Muscle of leg (tissue), 11 donors: ENCODE data around the gene RPRD1A. TPM values are rescaled to one million over a fixed set of nuclear protein-coding genes. Genes with fewer than 3 reads are reported as not detected.
"Not testable (repeated sequence)": the region's sequence is repeated elsewhere in the genome, so short reads cannot be mapped to it uniquely, and the experiment has no call there.

Source experiments
- DNase-seq: peaks from one replicate; pipeline ENCODE4 v3.0.0; 2013
- H3K27ac ChIP-seq: one replicate; pipeline ENCODE4 v1.5.1; 2013; ENCODE audit warnings: mild to moderate bottlenecking, low read length, control low read depth
- H3K27me3 ChIP-seq: one replicate; pipeline ENCODE4 v1.6.1; 2013; ENCODE audit warnings: low read length; ENCODE audit not compliant: control insufficient read depth, insufficient read depth
- H3K36me3 ChIP-seq: one replicate; pipeline ENCODE4 v1.6.1; 2013; ENCODE audit warnings: low read length; ENCODE audit not compliant: control insufficient read depth, insufficient read depth
- H3K4me1 ChIP-seq: one replicate; pipeline ENCODE4 v1.6.1; 2013; ENCODE audit warnings: low read length; ENCODE audit not compliant: control insufficient read depth, insufficient read depth
- H3K4me3 ChIP-seq: one replicate; pipeline ENCODE4 v1.5.1; 2013; ENCODE audit warnings: low read length, control low read depth
- H3K9me3 ChIP-seq: replicated peaks from 2 replicates; pipeline ENCODE4 v1.6.1; 2013; ENCODE audit warnings: low read depth, low read length; ENCODE audit not compliant: control insufficient read depth
- WGBS: methylation state at CpG from one replicate; pipeline ENCODE4 v1.1.5; 2013; ENCODE audit warnings: missing lambda C conversion rate; ENCODE audit not compliant: insufficient coverage; 5-methylcytosine and 5-hydroxymethylcytosine counted together
- polyA plus RNA-seq, 8 donors: library from polyadenylated mRNA; unstranded; fragments of 120-200 nt; gene quantifications; one replicate each; pipeline versions ENCODE4 v1.2.1 to v1.2.3, GENCODE V29; 2013; ENCODE audit warnings: inconsistent platforms in 1 of 8, low replicate concordance in 1 of 8; ENCODE audit not compliant: insufficient read length in 8 of 8, insufficient read depth in 1 of 8
- total RNA-seq: library from RNA; stranded (reverse); fragments of 120-200 nt; gene quantifications from one replicate; pipeline ENCODE4 v1.2.4, GENCODE V29; 2013

The RPRD1A gene
- total and polyA plus RNA-seq, 9 donors: 31.2 to 43.6 (median 37.8) TPM

GRCh38 chr18:36083729-36084128 is 16.4 kb upstream of the RPRD1A start:
- Histone ChIP-seq H3K27ac (no peak overlapping the region), H3K9me3 (peaks cover 7% of the 10 kb centered on the region), H3K36me3 (no peaks in the 10 kb centered on the region), H3K4me1 (no peaks in the 10 kb centered on the region), H3K4me3 (no peak overlapping the region), H3K27me3 (no peaks in the 10 kb centered on the region)
- DNase-seq: no peak
- 40% methylated on average over 1 of the region's 2 CpGs for WGBS

- H3K9me3 ChIP-seq, H3K27me3 ChIP-seq, H3K4me1 ChIP-seq, H3K27ac ChIP-seq, H3K4me3 ChIP-seq, DNase-seq, H3K36me3 ChIP-seq: not testable (repeated sequence)
- WGBS: no CpG with 5 or more reads among the region's 2 CpGs
These were observed 13.8 kb upstream of the RPRD1A start for GRCh38 chr18:36081118-36081517.

GRCh38 chr18:36078751-36079529 is 11.6 kb upstream of the RPRD1A start:
- Histone ChIP-seq H3K4me1 (no peaks in the 10 kb centered on the region), H3K27me3 (peaks cover 8% of the 10 kb centered on the region), H3K36me3 (no peaks in the 10 kb centered on the region), H3K4me3 (no peak overlapping the region), H3K9me3 (peaks cover 7% of the 10 kb centered on the region), H3K27ac (no peak overlapping the region)
- no peak for DNase-seq
- 94% methylated on average over 3 of the region's 6 CpGs for WGBS

GRCh38 chr18:36077764-36078163 is 10.4 kb upstream of the RPRD1A start:
- not testable (repeated sequence) for DNase-seq, H3K4me3 ChIP-seq, H3K36me3 ChIP-seq, H3K4me1 ChIP-seq, H3K27ac ChIP-seq, H3K27me3 ChIP-seq, H3K9me3 ChIP-seq
- WGBS: 97% methylated on average over 13 of the region's 27 CpGs

GRCh38 chr18:36075862-36076587 is 8.7 kb upstream of the RPRD1A start:
- H3K27me3 ChIP-seq: peaks cover 8% of the 10 kb centered on the region
- DNase-seq: no peak
- H3K9me3 ChIP-seq: peaks cover 5% of the 10 kb centered on the region
- no peak overlapping the region for H3K4me3 ChIP-seq
- H3K4me1 ChIP-seq: no peaks in the 10 kb centered on the region
- H3K27ac ChIP-seq: no peak overlapping the region
- H3K36me3 ChIP-seq: no peaks in the 10 kb centered on the region
- WGBS: 81% methylated on average over 2 of the region's 6 CpGs

GRCh38 chr18:36074435-36074834 is 7.1 kb upstream of the RPRD1A start:
- H3K9me3 ChIP-seq: peaks cover 2% of the 10 kb centered on the region
- H3K4me1 ChIP-seq: no peaks in the 10 kb centered on the region
- no peaks in the 10 kb centered on the region for H3K36me3 ChIP-seq
- no peak for DNase-seq
- H3K27me3 ChIP-seq: peaks cover 8% of the 10 kb centered on the region
- H3K27ac ChIP-seq: no peak overlapping the region
- 87% methylated on average over 2 of the region's 4 CpGs for WGBS
- H3K4me3 ChIP-seq: no peak overlapping the region

- WGBS: no CpG with 5 or more reads among the region's 1 CpG
- no peak for DNase-seq
- Histone ChIP-seq H3K27me3 (peaks cover 8% of the 10 kb centered on the region), H3K27ac (no peak overlapping the region), H3K4me1 (no peaks in the 10 kb centered on the region), H3K9me3 (no peaks in the 10 kb centered on the region), H3K4me3 (no peak overlapping the region), H3K36me3 (no peaks in the 10 kb centered on the region)
These were observed 6.3 kb upstream of the RPRD1A start for GRCh38 chr18:36073676-36074075.

- H3K9me3 ChIP-seq, DNase-seq, H3K4me1 ChIP-seq, H3K4me3 ChIP-seq, H3K36me3 ChIP-seq, H3K27me3 ChIP-seq, H3K27ac ChIP-seq: not testable (repeated sequence)
- WGBS: 90% methylated on average over 7 of the region's 8 CpGs
These were observed 5.0 kb upstream of the RPRD1A start for GRCh38 chr18:36072406-36072805.

- peak overlapping the region; percentile 97 for H3K4me3 ChIP-seq
- H3K27me3 ChIP-seq: no peaks in the 10 kb centered on the region
- peak overlapping the region; percentile 96 for H3K27ac ChIP-seq
- WGBS: 0% methylated on average over 5 of the region's 5 CpGs
- H3K4me1 ChIP-seq: no peaks in the 10 kb centered on the region
- no peak for DNase-seq
- H3K36me3 ChIP-seq: no peaks in the 10 kb centered on the region
- H3K9me3 ChIP-seq: no peaks in the 10 kb centered on the region
These were observed 689 bp downstream of the RPRD1A start for GRCh38 chr18:36066686-36067054.

- Histone ChIP-seq H3K36me3 (no peaks in the 10 kb centered on the region), H3K27me3 (no peaks in the 10 kb centered on the region), H3K4me3 (peak overlapping the region; percentile 97), H3K4me1 (no peaks in the 10 kb centered on the region), H3K9me3 (no peaks in the 10 kb centered on the region), H3K27ac (no peak overlapping the region)
- 19% methylated on average over 3 of the region's 5 CpGs for WGBS
- DNase-seq: no peak
These were observed 1.4 kb downstream of the RPRD1A start for GRCh38 chr18:36066001-36066400.
